Hepatocyte (in vitro differentiated cells): ENCODE results near the gene EIF6. TPM values are rescaled to one million over a fixed set of nuclear protein-coding genes. Genes with fewer than 3 reads are reported as not detected.

Experiments
- DNase-seq: peaks from one replicate; pipeline ENCODE4 v3.0.0-alpha.2; 2016; ENCODE audit warnings: low spot score
- H2AFZ ChIP-seq: fragments of 200-600 bp; sonication (generic); 2 replicates; pipeline ENCODE4 v1.6.0; 2016; ENCODE audit warnings: antibody characterized with exemption, mild to moderate bottlenecking
- H3K27ac ChIP-seq: fragments of 200-600 bp; sonication (generic); 2 replicates; pipeline ENCODE4 v1.5.1; 2016; ENCODE audit warnings: mild to moderate bottlenecking
- H3K27me3 ChIP-seq: fragments of 200-600 bp; sonication (generic); 2 replicates; pipeline ENCODE4 v1.6.1; 2016
- H3K36me3 ChIP-seq: fragments of 200-600 bp; sonication (generic); replicated peaks from 2 replicates; pipeline ENCODE4 v1.5.1; 2016; ENCODE audit warnings: low read depth; ENCODE audit not compliant: insufficient read depth
- H3K4me1 ChIP-seq: fragments of 200-600 bp; sonication (generic); 2 replicates; pipeline ENCODE4 v1.5.1; 2016; ENCODE audit warnings: mild to moderate bottlenecking, moderate library complexity; ENCODE audit not compliant: insufficient read depth
- H3K4me2 ChIP-seq: fragments of 200-600 bp; sonication (generic); 2 replicates; pipeline ENCODE4 v1.6.0; 2016
- H3K4me3 ChIP-seq: fragments of 200-600 bp; sonication (generic); 2 replicates; pipeline ENCODE4 v1.5.1; 2016; ENCODE audit warnings: mild to moderate bottlenecking
- H3K79me2 ChIP-seq: fragments of 200-600 bp; sonication (generic); 2 replicates; pipeline ENCODE4 v1.6.0; 2017; ENCODE audit warnings: mild to moderate bottlenecking
- H3K9me2 ChIP-seq: fragments of 200-600 bp; sonication (generic); replicated peaks from 2 replicates; pipeline ENCODE4 v1.6.0; 2017; ENCODE audit warnings: mild to moderate bottlenecking; ENCODE audit not compliant: insufficient read depth
- H3K9me3 ChIP-seq: fragments of 200-600 bp; sonication (generic); 2 replicates; pipeline ENCODE4 v1.5.1; 2016; ENCODE audit warnings: low read depth, mild to moderate bottlenecking
- H4K20me1 ChIP-seq: fragments of 200-600 bp; sonication (generic); 2 replicates; pipeline ENCODE4 v1.6.0; 2016; ENCODE audit warnings: mild to moderate bottlenecking; ENCODE audit not compliant: insufficient read depth, poor library complexity, severe bottlenecking
- EZH2 ChIP-seq: fragments of 200-600 bp; sonication (generic); IDR thresholded peaks from 2 replicates; pipeline ENCODE4 v1.6.1; 2016; ENCODE audit warnings: antibody characterized with exemption, mild to moderate bottlenecking, borderline replicate concordance
- EZH2phosphoT487 ChIP-seq: fragments of 200-600 bp; sonication (generic); IDR thresholded peaks from one replicate; pipeline ENCODE4 v1.6.1; 2018; ENCODE audit warnings: antibody characterized with exemption, mild to moderate bottlenecking, low read depth, moderate library complexity; ENCODE audit not compliant: unreplicated experiment, severe bottlenecking
- WGBS: methylation state at CpG from one replicate; pipeline ENCODE4 v1.1.6; 2016; ENCODE audit warnings: low lambda C conversion rate; ENCODE audit errors: missing lambda C conversion rate; 5-methylcytosine and 5-hydroxymethylcytosine counted together
- polyA plus RNA-seq: library from polyadenylated mRNA; unstranded; fragments of >200 nt; fragmentation: Nextera tagmentation; extraction: Ambion mirVana; gene quantifications from 2 replicates; pipeline ENCODE4 v1.2.1, GENCODE V29; 2016
- total RNA-seq: library from RNA; depleted of rRNA; stranded (reverse); fragments of >200 nt; gene quantifications from 2 replicates; pipeline ENCODE4 v1.2.3, GENCODE V29; 2014
- TF ChIP-seq, protein P1 (sequence below): fragments of 200-600 bp; sonication (generic); IDR thresholded peaks from 2 replicates; pipeline ENCODE4 v1.5.1; 2016; ENCODE audit warnings: antibody characterized with exemption, mild to moderate bottlenecking; ENCODE audit not compliant: poor library complexity

The EIF6 gene
- total and polyA plus RNA-seq, 2 experiments from 2014 or later = 112 to 230 TPM

- H3K9me2 ChIP-seq = no peaks in the 10 kb centered on the region
- 91% methylated on average over 6 of the region's 6 CpGs for WGBS
- no peak overlapping the region for H3K4me3 ChIP-seq
- H2AFZ ChIP-seq = no peak overlapping the region
- H4K20me1 ChIP-seq = no peaks in the 10 kb centered on the region
- H3K36me3 ChIP-seq = no peaks in the 10 kb centered on the region
- peaks cover 23% of the 10 kb centered on the region for H3K4me1 ChIP-seq
- H3K79me2 ChIP-seq = no peaks in the 10 kb centered on the region
- TF ChIP-seq EZH2 (no peak), EZH2phosphoT487 (no peak)
- TF ChIP-seq, protein P1, sequence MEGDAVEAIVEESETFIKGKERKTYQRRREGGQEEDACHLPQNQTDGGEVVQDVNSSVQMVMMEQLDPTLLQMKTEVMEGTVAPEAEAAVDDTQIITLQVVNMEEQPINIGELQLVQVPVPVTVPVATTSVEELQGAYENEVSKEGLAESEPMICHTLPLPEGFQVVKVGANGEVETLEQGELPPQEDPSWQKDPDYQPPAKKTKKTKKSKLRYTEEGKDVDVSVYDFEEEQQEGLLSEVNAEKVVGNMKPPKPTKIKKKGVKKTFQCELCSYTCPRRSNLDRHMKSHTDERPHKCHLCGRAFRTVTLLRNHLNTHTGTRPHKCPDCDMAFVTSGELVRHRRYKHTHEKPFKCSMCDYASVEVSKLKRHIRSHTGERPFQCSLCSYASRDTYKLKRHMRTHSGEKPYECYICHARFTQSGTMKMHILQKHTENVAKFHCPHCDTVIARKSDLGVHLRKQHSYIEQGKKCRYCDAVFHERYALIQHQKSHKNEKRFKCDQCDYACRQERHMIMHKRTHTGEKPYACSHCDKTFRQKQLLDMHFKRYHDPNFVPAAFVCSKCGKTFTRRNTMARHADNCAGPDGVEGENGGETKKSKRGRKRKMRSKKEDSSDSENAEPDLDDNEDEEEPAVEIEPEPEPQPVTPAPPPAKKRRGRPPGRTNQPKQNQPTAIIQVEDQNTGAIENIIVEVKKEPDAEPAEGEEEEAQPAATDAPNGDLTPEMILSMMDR = no peak
- DNase-seq = no peak
- H3K27me3 ChIP-seq = no peaks in the 10 kb centered on the region
- no peak overlapping the region for H3K27ac ChIP-seq
- H3K4me2 ChIP-seq = no peak overlapping the region
- no peaks in the 10 kb centered on the region for H3K9me3 ChIP-seq
Observed at GRCh38 chr20:35260426-35260825, 24.1 kb downstream of the EIF6 start.

DNA sequence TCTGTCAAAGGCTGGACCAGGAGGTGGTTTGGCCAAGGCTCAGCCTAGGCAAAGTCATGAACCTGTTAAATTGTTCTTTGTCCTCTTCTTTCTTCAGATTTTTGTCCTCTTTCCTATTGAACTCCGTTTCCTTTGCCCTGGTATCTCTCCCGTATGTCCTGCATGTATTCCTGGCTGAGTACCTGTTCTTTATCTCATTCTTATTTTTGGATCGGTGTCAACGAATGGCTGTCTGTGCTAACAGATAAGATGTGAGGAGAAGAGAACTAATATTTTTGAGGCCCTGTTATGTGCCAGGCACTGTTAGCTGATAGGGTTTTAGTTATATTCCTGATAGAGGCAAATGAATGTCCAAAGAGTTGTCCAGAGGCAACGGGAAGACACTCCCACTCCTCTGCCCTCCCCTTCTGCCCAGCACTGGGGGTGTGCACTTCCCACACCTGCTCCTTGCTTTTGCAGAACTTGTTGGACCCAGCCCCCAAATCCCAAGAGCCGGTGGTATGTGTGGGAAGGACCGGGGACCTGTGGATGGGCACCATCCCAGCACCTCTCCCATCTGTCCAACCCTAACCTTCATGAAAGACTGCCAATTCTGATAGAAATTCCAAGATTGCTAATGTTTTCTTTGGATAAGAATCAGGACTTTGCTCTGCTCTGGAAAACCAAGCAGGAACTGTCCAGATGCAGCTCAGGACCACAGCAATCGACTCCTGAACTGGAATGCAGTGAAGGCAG is 27.2 kb downstream of the EIF6 start:
- no peak overlapping the region for H2AFZ ChIP-seq
- peaks cover 2% of the 10 kb centered on the region for H3K4me1 ChIP-seq
- no peak for TF ChIP-seq EZH2phosphoT487
- TF ChIP-seq, protein P1 = no peak
- TF ChIP-seq EZH2 = no peak
- no peaks in the 10 kb centered on the region for H3K27me3 ChIP-seq
- no peaks in the 10 kb centered on the region for H3K36me3 ChIP-seq
- no peak overlapping the region for H3K4me3 ChIP-seq
- H4K20me1 ChIP-seq = no peaks in the 10 kb centered on the region
- no peaks in the 10 kb centered on the region for H3K9me2 ChIP-seq
- no peak overlapping the region for H3K4me2 ChIP-seq
- no peaks in the 10 kb centered on the region for H3K9me3 ChIP-seq
- WGBS = 74% methylated on average over 8 of the region's 8 CpGs
- H3K27ac ChIP-seq = no peak overlapping the region
- DNase-seq = no peak
- no peaks in the 10 kb centered on the region for H3K79me2 ChIP-seq

DNA sequence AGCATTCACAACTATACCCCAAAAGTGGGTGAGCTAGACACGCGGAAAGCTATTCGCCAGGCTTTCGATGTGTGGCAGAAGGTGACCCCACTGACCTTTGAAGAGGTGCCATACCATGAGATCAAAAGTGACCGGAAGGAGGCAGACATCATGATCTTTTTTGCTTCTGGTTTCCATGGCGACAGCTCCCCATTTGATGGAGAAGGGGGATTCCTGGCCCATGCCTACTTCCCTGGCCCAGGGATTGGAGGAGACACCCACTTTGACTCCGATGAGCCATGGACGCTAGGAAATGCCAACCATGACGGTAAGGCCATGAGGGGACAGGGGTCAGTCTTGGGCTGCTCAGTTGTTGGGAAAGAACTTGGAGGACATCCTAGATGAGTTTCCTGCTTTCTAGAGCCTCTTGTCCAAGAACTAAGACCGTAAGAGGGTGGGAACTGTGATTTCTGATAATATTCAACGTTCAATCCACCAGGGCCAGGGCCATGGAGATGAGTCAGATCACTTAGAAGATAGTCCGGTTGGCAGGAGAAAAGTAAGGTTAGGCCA is 30.0 kb downstream of the EIF6 start:
- H3K9me2 ChIP-seq = no peaks in the 10 kb centered on the region

More for the DNA sequence above, 30.0 kb downstream of the EIF6 start:
- Histone ChIP-seq H3K27ac (no peak overlapping the region), H3K4me2 (no peak overlapping the region), H2AFZ (no peak overlapping the region), H3K36me3 (no peaks in the 10 kb centered on the region), H3K9me3 (no peaks in the 10 kb centered on the region), H3K27me3 (no peaks in the 10 kb centered on the region), H3K79me2 (no peaks in the 10 kb centered on the region), H3K4me1 (no peaks in the 10 kb centered on the region), H4K20me1 (no peaks in the 10 kb centered on the region), H3K4me3 (no peak overlapping the region)
- no peak for TF ChIP-seq EZH2
- no peak for TF ChIP-seq EZH2phosphoT487
- TF ChIP-seq, protein P1 = no peak
- DNase-seq = no peak
- WGBS = 95% methylated on average over 12 of the region's 12 CpGs
